ENCODE data around the gene C2orf92. TPM values are rescaled to one million over a fixed set of nuclear protein-coding genes. Genes with fewer than 3 reads are reported as not detected.

The C2orf92 gene
- 0.54 TPM in 1 of 2 replicates, not detected in the other for total RNA-seq

GRCh38 chr2:97669448-97669847, at the start of gene C2orf92:
Gene C2orf92, plus strand, starts transcription at chr2:97669713. Its CDS starts 76 bp downstream, at chr2:97669789.

GRCh38 chr2:97645695-97646629, 23.6 kb upstream of the C2orf92 start, which contains the start of gene COX5B:
Gene COX5B, plus strand, starts transcription at chr2:97646062. Its CDS starts 25 bp downstream, at chr2:97646087.

DNA sequence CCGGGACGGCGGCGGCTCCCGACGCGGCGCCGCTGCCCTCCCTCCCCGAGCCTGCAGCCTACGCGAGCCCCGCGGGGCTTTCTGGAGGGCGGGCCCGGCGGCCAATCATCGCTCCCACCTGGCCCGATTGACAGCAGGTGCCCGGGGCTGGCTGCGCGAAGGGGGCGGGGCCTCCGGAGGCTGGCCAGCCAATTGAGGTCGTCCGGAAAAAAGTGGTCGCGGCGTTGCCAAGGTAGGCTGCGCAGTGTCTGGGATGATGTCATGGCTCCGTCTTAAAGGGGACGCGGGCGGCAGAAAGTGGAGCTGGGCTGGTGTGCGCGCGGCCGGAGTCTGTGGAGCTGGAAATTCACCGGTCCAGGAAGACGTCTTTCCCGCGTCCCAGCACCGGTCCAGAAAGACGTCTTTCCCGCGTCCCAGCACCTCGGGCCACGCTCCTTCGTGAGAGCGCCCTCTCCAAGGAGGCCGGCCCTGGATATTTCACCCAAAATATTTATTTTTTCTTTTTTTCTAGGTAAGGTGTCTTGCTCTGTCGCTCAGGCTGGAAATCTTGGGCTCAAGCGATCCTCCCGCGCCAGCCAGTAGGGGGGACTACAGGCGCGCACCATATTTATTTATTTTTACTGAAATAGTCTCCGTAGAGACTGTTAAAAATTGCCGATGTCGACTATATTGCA, 5.4 kb upstream of the C2orf92 start, which contains the start of gene ACTR1B:
Gene ACTR1B (minus strand): TSS at position 83 of the 674 bp plus-strand sequence. CDS start 154 bp downstream, outside the sequence.

GRCh38 chr2:97713296-97714083, 44.0 kb downstream of the C2orf92 start, which contains the start of gene ZAP70:
Gene ZAP70, plus strand, starts transcription at chr2:97713576. Its CDS starts 10,461 bp downstream, at chr2:97724037.

Other genes starting within 250 kb of the C2orf92 start
- 11.0 and 11.3 TPM in 2 replicates for gene ANKRD36B, start 79.8 kb upstream of the C2orf92 start, total RNA-seq
- gene COX5B, start 23.7 kb upstream of the C2orf92 start, total RNA-seq: 325 and 348 TPM in 2 replicates
- gene ACTR1B, start 5.7 kb upstream of the C2orf92 start, total RNA-seq: 54.8 and 58.9 TPM in 2 replicates
- gene ZAP70, start 43.9 kb downstream of the C2orf92 start, total RNA-seq: 0.53 TPM in 1 of 2 replicates, not detected in the other

Measured in mammary microvascular endothelial cell (primary cell).